ENCODE data around the gene PALLD. TPM values are rescaled to one million over a fixed set of nuclear protein-coding genes. Genes with fewer than 3 reads are reported as not detected.
A peak's percentile ranks its signal among the peaks of the same experiment; 100 is the strongest.

The PALLD gene
- total and polyA plus RNA-seq, 2 donors (not counting 3 experiments of a cell fraction or from before 2014, with no cell fraction given): 13.4 to 48.2 TPM

GRCh38 chr4:168588916-168589531 is 92.2 kb downstream of the PALLD start:
- TF ChIP-seq JUN (IDR thresholded peaks at IDR 0.05; ENCODE audit: borderline replicate concordance, insufficient read depth, insufficient read length, low read depth): peak; percentile 65
- TF ChIP-seq POLR2AphosphoS5 (IDR thresholded peaks at IDR 0.05; ENCODE audit: insufficient read depth, low read depth, low read length): no peak
- peak; percentile 68 for TF ChIP-seq FOS (IDR thresholded peaks at IDR 0.05; ENCODE audit: borderline replicate concordance, insufficient read depth, low read length)
- CTCF ChIA-PET: interaction anchor here (0.8 to 1.4 kb wide), 8 partner anchors 12 to 333 kb away, joined by 3 to 8 read pairs (median 4); no protein-coding TSS in a partner anchor
- H3K4me3 ChIP-seq (replicated peaks in 1 of 3; ENCODE audit: insufficient read depth in 1 of 3, low read depth in 1 of 3, low read length in 3 of 3): no peak overlapping the region
- dilution Hi-C loops (cut with MboI; ENCODE audit: extremely low pct_ligation_motif_present, low sequenced_read_pairs): loop anchor here (25.0 kb wide), 1 partner anchor 323 kb away; no protein-coding TSS in a partner anchor
- no peaks in the 10 kb centered on the region for H3K79me2 ChIP-seq (ENCODE audit: control insufficient read depth, insufficient read depth, low read length)
- H3K9me3 ChIP-seq (replicated peaks; ENCODE audit: control insufficient read depth, insufficient read depth, low read length): no peaks in the 10 kb centered on the region
- H3K4me1 ChIP-seq (ENCODE audit: control insufficient read depth, extremely low read depth, insufficient read depth, low read length): peaks cover 14% of the 10 kb centered on the region
- FAIRE-seq (peak; percentile 83), DNase-seq (ENCODE audit: low read depth, low spot score) (peak; percentile 72)
- no peaks in the 10 kb centered on the region for H3K36me3 ChIP-seq (ENCODE audit: control insufficient read depth in 2 of 2, extremely low read depth in 1 of 2, insufficient read depth in 2 of 2, low read length in 2 of 2)
- no peaks in the 10 kb centered on the region for H3K27me3 ChIP-seq (ENCODE audit: control insufficient read depth in 2 of 2, insufficient read depth in 2 of 2, low read length in 2 of 2)
- POLR2A ChIA-PET: interaction anchor here (0.7 kb wide), 1 partner anchor 333 kb away, joined by 3 read pairs; no protein-coding TSS in a partner anchor
- H3K27ac ChIP-seq (ENCODE audit: insufficient read depth, low read depth, low read length): no peak overlapping the region
- H3K9me1 ChIP-seq (replicated peaks; ENCODE audit: control insufficient read depth, extremely low read depth, insufficient read depth, low read length): no peaks in the 10 kb centered on the region
- no peak overlapping the region for H3K4me2 ChIP-seq (ENCODE audit: insufficient read depth, low read length)
- no TSS peak for BruUV-seq (replicated peaks)
- intact Hi-C loops (cut with micrococcal nuclease): loop anchor here (5.0 kb wide), 5 partner anchors 178 to 903 kb away; no protein-coding TSS in a partner anchor
- peak overlapping the region; percentile 16 for H2AFZ ChIP-seq (ENCODE audit: low read depth, low read length)
- H4K20me1 ChIP-seq (replicated peaks; ENCODE audit: control insufficient read depth, extremely low read depth, insufficient read depth, low read length): no peaks in the 10 kb centered on the region
- no peak overlapping the region for H3K9ac ChIP-seq (replicated peaks; ENCODE audit: extremely low read depth, insufficient read depth, low read length)

DNA sequence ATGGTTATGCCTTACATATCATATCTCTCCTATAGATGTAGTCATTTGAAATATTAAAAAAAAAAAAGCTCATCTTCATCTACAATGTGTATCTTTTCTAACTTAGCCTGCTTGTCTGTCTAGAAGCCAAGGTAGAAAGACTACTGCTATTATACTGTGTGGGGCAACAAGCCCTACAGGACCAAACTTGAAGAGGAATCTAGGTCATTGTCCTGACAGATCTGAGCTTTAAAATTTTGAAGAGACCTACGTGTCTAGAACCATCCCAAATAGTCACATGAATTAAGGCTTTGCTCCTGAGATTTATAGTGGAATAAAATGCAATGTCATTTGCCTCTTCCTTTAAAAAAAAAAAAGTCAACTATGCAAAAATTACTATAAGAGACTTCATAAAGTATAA is 95.8 kb downstream of the PALLD start:
- Histone ChIP-seq H3K4me3 (replicated peaks in 1 of 3; ENCODE audit: insufficient read depth in 1 of 3, low read depth in 1 of 3, low read length in 3 of 3) (no peak overlapping the region), H3K36me3 (ENCODE audit: control insufficient read depth in 2 of 2, extremely low read depth in 1 of 2, insufficient read depth in 2 of 2, low read length in 2 of 2) (no peaks in the 10 kb centered on the region), H3K79me2 (ENCODE audit: control insufficient read depth, insufficient read depth, low read length) (no peaks in the 10 kb centered on the region), H4K20me1 (replicated peaks; ENCODE audit: control insufficient read depth, extremely low read depth, insufficient read depth, low read length) (no peaks in the 10 kb centered on the region), H3K27ac (ENCODE audit: insufficient read depth, low read depth, low read length) (no peak overlapping the region), H3K9me3 (replicated peaks; ENCODE audit: control insufficient read depth, insufficient read depth, low read length) (no peaks in the 10 kb centered on the region), H3K27me3 (ENCODE audit: control insufficient read depth in 2 of 2, insufficient read depth in 2 of 2, low read length in 2 of 2) (no peaks in the 10 kb centered on the region), H3K4me2 (ENCODE audit: insufficient read depth, low read length) (no peak overlapping the region), H2AFZ (ENCODE audit: low read depth, low read length) (no peak overlapping the region), H3K4me1 (ENCODE audit: control insufficient read depth, extremely low read depth, insufficient read depth, low read length) (peaks cover 5% of the 10 kb centered on the region), H3K9ac (replicated peaks; ENCODE audit: extremely low read depth, insufficient read depth, low read length) (no peak overlapping the region), H3K9me1 (replicated peaks; ENCODE audit: control insufficient read depth, extremely low read depth, insufficient read depth, low read length) (no peaks in the 10 kb centered on the region)
- BruUV-seq (replicated peaks): no TSS peak
- intact Hi-C loops (cut with micrococcal nuclease) (no loop called here), dilution Hi-C loops (cut with MboI; ENCODE audit: extremely low pct_ligation_motif_present, low sequenced_read_pairs) (loop anchor here (25.0 kb wide), 1 partner anchor 320 kb away; no protein-coding TSS in a partner anchor)
- TF ChIP-seq FOS (IDR thresholded peaks at IDR 0.05; ENCODE audit: borderline replicate concordance, insufficient read depth, low read length) (no peak), JUN (IDR thresholded peaks at IDR 0.05; ENCODE audit: borderline replicate concordance, insufficient read depth, insufficient read length, low read depth) (no peak), POLR2A (IDR thresholded peaks at IDR 0.05; ENCODE audit: low read depth, low read length) (no peak), EZH2 (IDR thresholded peaks at IDR 0.05; ENCODE audit: borderline replicate concordance, low read depth, low read length, severe bottlenecking) (no peak), MYC (IDR thresholded peaks at IDR 0.05; ENCODE audit: low read depth, low read length) (no peak), POLR2AphosphoS5 (IDR thresholded peaks at IDR 0.05; ENCODE audit: insufficient read depth, low read depth, low read length) (no peak), GATA2 (IDR thresholded peaks at IDR 0.05; ENCODE audit: insufficient read depth, insufficient read length, low read depth, low read length) (no peak)
- TF ChIP-seq, protein P1, sequence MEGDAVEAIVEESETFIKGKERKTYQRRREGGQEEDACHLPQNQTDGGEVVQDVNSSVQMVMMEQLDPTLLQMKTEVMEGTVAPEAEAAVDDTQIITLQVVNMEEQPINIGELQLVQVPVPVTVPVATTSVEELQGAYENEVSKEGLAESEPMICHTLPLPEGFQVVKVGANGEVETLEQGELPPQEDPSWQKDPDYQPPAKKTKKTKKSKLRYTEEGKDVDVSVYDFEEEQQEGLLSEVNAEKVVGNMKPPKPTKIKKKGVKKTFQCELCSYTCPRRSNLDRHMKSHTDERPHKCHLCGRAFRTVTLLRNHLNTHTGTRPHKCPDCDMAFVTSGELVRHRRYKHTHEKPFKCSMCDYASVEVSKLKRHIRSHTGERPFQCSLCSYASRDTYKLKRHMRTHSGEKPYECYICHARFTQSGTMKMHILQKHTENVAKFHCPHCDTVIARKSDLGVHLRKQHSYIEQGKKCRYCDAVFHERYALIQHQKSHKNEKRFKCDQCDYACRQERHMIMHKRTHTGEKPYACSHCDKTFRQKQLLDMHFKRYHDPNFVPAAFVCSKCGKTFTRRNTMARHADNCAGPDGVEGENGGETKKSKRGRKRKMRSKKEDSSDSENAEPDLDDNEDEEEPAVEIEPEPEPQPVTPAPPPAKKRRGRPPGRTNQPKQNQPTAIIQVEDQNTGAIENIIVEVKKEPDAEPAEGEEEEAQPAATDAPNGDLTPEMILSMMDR (IDR thresholded peaks at IDR 0.05; ENCODE audit: extremely low read depth in 1 of 2, insufficient read depth in 1 of 2, low read depth in 1 of 2, low read length in 2 of 2): no peak
- TF ChIP-seq, protein P2, sequence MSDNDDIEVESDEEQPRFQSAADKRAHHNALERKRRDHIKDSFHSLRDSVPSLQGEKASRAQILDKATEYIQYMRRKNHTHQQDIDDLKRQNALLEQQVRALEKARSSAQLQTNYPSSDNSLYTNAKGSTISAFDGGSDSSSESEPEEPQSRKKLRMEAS (IDR thresholded peaks at IDR 0.05; ENCODE audit: insufficient read depth, insufficient read length): no peak
- ChIA-PET CTCF (interaction anchor here (1.0 kb wide), 1 partner anchor 329 kb away, joined by 3 read pairs; no protein-coding TSS in a partner anchor), POLR2A (no interaction called here)
- DNase-seq (ENCODE audit: low read depth, low spot score): no peak
- FAIRE-seq: no peak

All from endothelial cell of umbilical vein (primary cell).